Hematopoietic multipotent progenitor cell treated with erythropoietin and hydrocortisone succinate and interleukin-3 and kit ligand, for 4 days (in vitro differentiated cells): ENCODE data around the gene GSTA3.

Source experiments
- DNase-seq: peaks from one replicate; pipeline ENCODE4 v3.0.0-alpha.2; 2015

Gene GSTA3

GRCh38 chr6:52856137-52856536 lies 53.4 kb downstream of the GSTA3 start:
- peak; percentile 16 for DNase-seq

GRCh38 chr6:52849137-52849536 lies 60.4 kb downstream of the GSTA3 start:
- DNase-seq: no peak
